ENCODE results near the gene SLC19A1. TPM values are rescaled to one million over a fixed set of nuclear protein-coding genes. Genes with fewer than 3 reads are reported as not detected.

The SLC19A1 gene
- total RNA-seq, 4 donors from 2014 or later, result 7.6 to 12.8 (median 10.3) TPM; not detected in 1

DNA sequence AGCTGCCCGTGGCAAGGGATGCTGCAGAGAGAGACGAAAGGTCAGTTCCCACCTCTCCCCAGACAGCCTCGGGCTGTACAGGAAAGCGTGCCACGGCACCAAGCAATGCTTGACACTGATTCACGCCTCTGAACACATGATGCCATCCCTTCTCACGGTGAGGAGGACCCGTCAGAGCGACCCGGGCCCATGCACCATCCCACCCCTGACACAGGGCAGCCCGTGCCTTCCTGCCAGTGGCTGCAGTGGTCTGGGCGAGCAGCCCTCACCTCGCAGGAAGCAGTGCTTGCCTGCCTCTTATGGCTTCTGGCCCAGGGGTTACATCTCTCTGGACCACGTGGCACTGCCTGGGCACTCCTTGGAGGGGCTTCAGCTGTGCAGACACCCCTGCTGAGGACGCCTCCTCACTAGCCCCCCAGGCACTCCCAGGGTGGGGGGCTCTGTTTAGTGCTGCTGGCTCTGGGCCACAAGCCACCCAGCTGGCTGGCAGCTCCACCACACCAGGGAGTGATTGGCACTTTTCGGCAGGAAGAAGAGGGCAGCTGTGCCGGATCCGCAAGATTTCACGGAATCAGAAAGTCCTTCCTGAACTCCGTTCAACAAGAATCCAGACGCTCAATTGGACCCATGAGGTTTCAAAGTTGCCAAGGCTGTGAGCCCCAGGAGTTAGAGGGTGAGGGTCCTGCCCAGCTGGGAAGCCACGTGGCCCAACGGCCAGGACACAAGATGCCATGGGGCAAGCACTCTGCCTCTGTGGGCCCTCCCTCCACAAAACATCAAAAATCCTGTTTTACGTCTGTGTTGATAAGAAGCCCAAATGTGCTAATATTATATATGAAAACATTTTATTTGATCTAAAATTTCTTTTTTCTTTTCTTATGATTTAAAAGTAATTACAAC, 34.8 kb upstream of the SLC19A1 start:
- intact Hi-C loops (cut with DNase I; ENCODE audit: low total_unique reads), result no loop called here
- H3K27me3 ChIP-seq, result no peaks in the 10 kb centered on the region
- TF ChIP-seq POLR2A (IDR thresholded peaks at IDR 0.05), result no peak
- TF ChIP-seq, protein P1, sequence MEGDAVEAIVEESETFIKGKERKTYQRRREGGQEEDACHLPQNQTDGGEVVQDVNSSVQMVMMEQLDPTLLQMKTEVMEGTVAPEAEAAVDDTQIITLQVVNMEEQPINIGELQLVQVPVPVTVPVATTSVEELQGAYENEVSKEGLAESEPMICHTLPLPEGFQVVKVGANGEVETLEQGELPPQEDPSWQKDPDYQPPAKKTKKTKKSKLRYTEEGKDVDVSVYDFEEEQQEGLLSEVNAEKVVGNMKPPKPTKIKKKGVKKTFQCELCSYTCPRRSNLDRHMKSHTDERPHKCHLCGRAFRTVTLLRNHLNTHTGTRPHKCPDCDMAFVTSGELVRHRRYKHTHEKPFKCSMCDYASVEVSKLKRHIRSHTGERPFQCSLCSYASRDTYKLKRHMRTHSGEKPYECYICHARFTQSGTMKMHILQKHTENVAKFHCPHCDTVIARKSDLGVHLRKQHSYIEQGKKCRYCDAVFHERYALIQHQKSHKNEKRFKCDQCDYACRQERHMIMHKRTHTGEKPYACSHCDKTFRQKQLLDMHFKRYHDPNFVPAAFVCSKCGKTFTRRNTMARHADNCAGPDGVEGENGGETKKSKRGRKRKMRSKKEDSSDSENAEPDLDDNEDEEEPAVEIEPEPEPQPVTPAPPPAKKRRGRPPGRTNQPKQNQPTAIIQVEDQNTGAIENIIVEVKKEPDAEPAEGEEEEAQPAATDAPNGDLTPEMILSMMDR (IDR thresholded peaks at IDR 0.05), result no peak
- DNase-seq, result peak in 1 of 2 donors; percentile 11
- H3K27ac ChIP-seq, result no peak overlapping the region
- H3K9me3 ChIP-seq, result no peaks in the 10 kb centered on the region
- no peaks in the 10 kb centered on the region for H3K4me1 ChIP-seq
- no peak overlapping the region for H3K4me3 ChIP-seq
- no peaks in the 10 kb centered on the region for H3K36me3 ChIP-seq

DNA sequence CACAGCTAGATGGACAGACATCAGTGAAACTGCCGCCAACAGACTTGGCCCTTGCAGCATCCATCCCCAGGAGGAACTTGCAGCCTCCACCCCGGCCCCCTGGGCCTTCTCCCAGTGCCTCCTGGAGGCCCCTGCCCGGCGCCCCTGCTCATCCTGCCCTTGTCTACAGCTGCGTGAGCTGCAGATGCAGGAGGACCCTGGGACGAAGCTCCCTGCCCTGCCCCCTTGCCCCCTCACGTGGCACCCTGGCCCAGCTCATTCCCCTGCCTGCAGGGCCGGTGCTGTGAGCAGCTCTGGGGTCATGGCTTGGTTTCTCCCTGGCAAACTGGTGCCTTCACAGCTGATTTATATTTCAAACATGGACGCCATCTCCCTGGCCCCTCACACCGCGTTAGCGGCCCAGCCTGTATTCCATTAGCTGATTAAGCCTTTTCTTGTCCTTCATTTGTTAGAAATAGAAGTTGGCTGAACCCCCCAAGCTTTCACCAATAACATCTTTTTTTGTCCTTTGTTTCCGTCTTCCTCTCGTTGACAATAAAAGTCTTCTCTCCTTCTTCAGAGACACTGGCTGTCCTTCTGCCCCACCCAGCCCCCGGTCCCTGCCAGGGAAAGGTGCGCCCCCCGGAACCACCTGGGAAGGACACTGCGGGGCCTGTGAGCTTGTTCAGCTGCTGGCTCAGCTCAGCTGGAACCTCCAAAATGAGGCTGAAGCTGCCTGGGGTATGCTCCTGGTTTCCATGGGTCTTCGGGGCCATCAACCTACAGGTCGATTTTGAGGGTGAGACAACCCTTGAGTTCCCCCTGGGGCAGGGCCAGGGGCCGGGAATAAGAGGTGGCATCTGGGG, 34.0 kb upstream of the SLC19A1 start:
- no peak overlapping the region for H3K27ac ChIP-seq
- no peaks in the 10 kb centered on the region for H3K9me3 ChIP-seq
- intact Hi-C loops (cut with DNase I; ENCODE audit: low total_unique reads), result no loop called here
- H3K36me3 ChIP-seq, result no peaks in the 10 kb centered on the region
- TF ChIP-seq POLR2A (IDR thresholded peaks at IDR 0.05), result no peak
- TF ChIP-seq, protein P1 (IDR thresholded peaks at IDR 0.05), result no peak
- no peaks in the 10 kb centered on the region for H3K4me1 ChIP-seq
- no peak for DNase-seq
- no peaks in the 10 kb centered on the region for H3K27me3 ChIP-seq
- H3K4me3 ChIP-seq, result no peak overlapping the region

DNA sequence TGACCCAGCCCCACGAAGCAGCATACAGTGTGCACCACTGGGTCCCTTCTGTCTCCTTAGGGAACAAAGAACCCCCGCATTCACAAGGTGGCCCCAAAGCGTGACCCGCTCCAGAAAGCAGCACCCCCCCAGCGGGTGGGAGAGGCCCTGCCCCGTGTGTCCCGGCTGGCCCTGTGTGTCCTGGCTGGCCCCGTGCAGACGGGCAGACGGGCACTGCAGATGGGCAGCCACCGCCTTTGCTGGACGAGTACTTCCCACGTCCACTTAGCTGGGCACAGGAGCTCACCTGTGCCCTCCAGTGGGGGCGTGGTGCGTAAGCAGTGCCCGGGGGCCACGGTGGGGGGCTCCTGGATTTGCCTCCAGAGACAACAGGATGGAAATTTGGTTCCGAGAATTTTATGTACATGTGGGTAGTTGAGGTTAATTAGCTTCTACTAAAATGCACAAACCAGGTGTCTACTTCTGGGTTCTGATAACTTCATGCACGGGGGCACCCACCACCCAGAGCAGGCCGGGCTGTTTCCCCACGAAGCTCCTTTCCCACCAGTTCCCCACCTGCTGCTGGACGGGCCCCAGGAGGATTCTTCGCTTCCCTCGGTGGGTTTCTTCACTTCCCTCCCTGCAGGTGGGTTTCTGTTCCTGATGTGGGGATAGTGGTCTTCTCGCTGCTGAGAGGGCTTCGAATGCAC, 33.2 kb upstream of the SLC19A1 start:
- no peaks in the 10 kb centered on the region for H3K27me3 ChIP-seq
- TF ChIP-seq, protein P1 (IDR thresholded peaks at IDR 0.05), result no peak
- no peak for TF ChIP-seq POLR2A (IDR thresholded peaks at IDR 0.05)
- H3K36me3 ChIP-seq, result no peaks in the 10 kb centered on the region
- intact Hi-C loops (cut with DNase I; ENCODE audit: low total_unique reads), result no loop called here
- no peaks in the 10 kb centered on the region for H3K9me3 ChIP-seq
- peak in 1 of 2 donors; percentile 8 for DNase-seq
- H3K4me1 ChIP-seq, result no peaks in the 10 kb centered on the region
- no peak overlapping the region for H3K4me3 ChIP-seq
- no peak overlapping the region for H3K27ac ChIP-seq

DNA sequence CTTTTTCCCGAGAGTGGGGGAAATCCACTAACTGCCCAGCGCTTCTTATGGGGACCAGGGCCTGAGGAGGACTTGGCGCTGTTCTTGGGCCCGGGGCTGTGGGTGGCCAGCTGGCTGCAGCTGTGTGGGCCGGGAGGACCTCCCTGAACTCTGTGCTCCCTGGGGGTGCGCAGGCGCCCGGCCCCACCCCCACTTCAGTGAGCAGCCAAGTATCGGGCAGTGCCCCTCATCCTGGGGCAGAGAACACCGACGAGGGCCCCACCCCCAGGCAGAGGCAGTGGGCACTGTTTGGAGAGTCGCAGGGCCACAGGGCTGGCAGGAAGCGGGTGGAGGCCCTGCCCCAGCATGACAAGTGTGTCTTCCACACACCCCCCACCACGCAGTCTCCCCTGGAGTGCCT, 32.5 kb upstream of the SLC19A1 start:
- no peak overlapping the region for H3K27ac ChIP-seq

More for the DNA sequence above, 32.5 kb upstream of the SLC19A1 start:
- no peaks in the 10 kb centered on the region for H3K9me3 ChIP-seq
- H3K4me1 ChIP-seq, result no peaks in the 10 kb centered on the region
- no peak overlapping the region for H3K4me3 ChIP-seq
- intact Hi-C loops (cut with DNase I; ENCODE audit: low total_unique reads), result no loop called here
- no peaks in the 10 kb centered on the region for H3K27me3 ChIP-seq
- no peaks in the 10 kb centered on the region for H3K36me3 ChIP-seq
- DNase-seq, result peak in 1 of 2 donors; percentile 10
- TF ChIP-seq, protein P1 (IDR thresholded peaks at IDR 0.05), result no peak
- no peak for TF ChIP-seq POLR2A (IDR thresholded peaks at IDR 0.05)
